ENCODE data around the gene POFUT2. TPM values are rescaled to one million over a fixed set of nuclear protein-coding genes. Genes with fewer than 3 reads are reported as not detected.

Gene POFUT2, protein sequence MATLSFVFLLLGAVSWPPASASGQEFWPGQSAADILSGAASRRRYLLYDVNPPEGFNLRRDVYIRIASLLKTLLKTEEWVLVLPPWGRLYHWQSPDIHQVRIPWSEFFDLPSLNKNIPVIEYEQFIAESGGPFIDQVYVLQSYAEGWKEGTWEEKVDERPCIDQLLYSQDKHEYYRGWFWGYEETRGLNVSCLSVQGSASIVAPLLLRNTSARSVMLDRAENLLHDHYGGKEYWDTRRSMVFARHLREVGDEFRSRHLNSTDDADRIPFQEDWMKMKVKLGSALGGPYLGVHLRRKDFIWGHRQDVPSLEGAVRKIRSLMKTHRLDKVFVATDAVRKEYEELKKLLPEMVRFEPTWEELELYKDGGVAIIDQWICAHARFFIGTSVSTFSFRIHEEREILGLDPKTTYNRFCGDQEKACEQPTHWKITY
- 17.3 TPM for polyA plus RNA-seq (2013, experiment 1 of 2)
- 17.4 TPM for polyA plus RNA-seq (2013, experiment 2 of 2)

DNA sequence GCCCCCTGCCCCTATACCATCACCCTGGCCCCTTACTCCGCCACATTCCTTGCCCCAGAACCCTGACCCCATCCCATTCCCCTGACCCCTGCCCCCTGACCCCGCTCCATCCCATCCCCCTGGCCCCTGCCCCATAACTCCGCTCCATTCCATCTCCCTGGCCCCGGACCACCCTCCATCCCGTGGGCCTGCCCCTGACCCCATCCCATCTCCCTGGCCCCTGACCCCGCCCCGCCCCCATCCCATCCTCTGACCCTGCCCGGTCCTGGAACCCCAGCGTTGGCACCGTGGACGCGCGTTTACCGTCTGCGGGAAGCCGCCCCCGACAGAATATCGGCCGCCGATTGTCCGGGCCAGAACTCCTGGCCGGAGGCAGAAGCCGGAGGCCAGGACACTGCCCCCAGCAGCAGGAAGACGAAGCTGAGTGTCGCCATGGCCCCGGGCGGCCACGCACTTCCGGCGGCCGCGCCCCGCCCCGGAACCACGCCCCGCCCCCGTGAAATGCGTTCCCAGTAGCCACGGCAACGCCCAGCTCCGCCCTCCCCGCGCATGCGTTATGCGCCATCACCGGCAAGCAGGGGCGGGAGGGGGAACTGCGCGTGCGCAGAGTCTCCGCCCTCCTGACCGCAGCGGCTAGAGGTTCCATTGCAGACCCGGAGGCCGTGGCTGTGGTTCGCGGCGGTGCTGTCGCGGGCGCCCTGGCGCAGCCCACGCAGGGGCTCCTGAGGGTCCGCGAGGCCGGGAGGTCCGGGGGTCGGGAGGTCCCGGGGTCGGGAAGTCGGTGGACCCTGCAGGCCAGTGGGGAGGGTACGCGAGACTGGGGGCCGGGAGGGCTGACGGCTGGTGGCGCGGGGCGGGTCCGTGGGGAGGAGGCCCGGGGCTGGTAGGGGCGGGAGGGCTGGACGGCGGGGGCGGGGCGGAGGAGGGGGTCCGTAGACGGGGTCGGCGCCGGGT is at the start of gene POFUT2:
TSS of gene POFUT2 (minus strand) at position 458 of the 954 bp plus-strand sequence. CDS start at position 434, 24 bp downstream.
- Histone ChIP-seq H3K4ac (ENCODE audit: low read depth, low read length) (no peak within 1 kb of the TSS), H3K18ac (ENCODE audit: low read length) (peak within 1 kb of the TSS; percentile 93), H2BK120ac (ENCODE audit: low read depth, low read length) (peak within 1 kb of the TSS; percentile 5), H2BK5ac (ENCODE audit: low read length) (no peak within 1 kb of the TSS), H2BK15ac (replicated peaks; ENCODE audit: low read depth) (no peak within 1 kb of the TSS), H3K79me1 (ENCODE audit: low read length) (peaks cover 15% of the 10 kb centered on the region), H3K4me1 (ENCODE audit: control insufficient read depth, low read depth, low read length) (no peaks in the 10 kb centered on the region), H3K4me3 (ENCODE audit: low read length) (peak within 1 kb of the TSS; percentile 84), H4K5ac (ENCODE audit: low read length) (no peak within 1 kb of the TSS), H3K23ac (ENCODE audit: low read length) (peak within 1 kb of the TSS; percentile 45), H3K9ac (ENCODE audit: low read length) (peak within 1 kb of the TSS; percentile 89), H4K8ac (ENCODE audit: low read depth, low read length) (no peak within 1 kb of the TSS), H3K4me2 (ENCODE audit: low read length) (peak within 1 kb of the TSS; percentile 94), H2AK5ac (ENCODE audit: low read length) (no peak within 1 kb of the TSS), H3K27me3 (ENCODE audit: insufficient read depth, low read length, poor library complexity) (no peaks in the 10 kb centered on the region), H3K79me2 (ENCODE audit: control insufficient read depth, insufficient read depth, low read length) (peaks cover 4% of the 10 kb centered on the region), H3K56ac (ENCODE audit: low read length) (peak within 1 kb of the TSS; percentile 91), H3K27ac (ENCODE audit: low read depth, low read length) (peak within 1 kb of the TSS; percentile 81), H3K36me3 (ENCODE audit: control insufficient read depth, insufficient read depth, low read length) (peaks cover 10% of the 10 kb centered on the region)
- no CpG with 5 or more reads among the region's 90 CpGs for WGBS (ENCODE audit: extremely low coverage, insufficient coverage, low lambda C conversion rate)
- peak; percentile 96 for DNase-seq

DNA sequence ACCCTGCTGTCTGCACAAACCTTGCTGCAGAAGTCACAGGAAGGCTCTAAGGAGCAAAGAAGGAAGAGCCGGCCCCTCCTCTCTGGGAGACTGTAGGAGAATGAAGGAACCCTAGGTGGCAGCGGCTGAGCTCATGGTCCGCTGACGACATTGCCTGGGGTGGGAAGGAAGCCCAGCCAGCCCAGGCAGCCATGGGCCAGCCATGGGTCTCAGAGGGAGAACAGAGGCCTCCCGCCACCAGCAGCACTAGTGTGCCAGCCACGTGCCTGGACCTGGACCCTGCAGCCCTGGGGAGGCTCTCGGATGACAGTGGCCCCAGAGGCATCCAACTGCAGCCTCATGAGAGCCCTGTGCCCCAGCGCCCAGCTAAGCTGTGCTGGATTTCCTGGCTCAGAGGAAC is 49.2 kb upstream of the POFUT2 start:
- Histone ChIP-seq H3K4me1 (ENCODE audit: control insufficient read depth, low read depth, low read length) (no peaks in the 10 kb centered on the region), H3K79me1 (ENCODE audit: low read length) (no peaks in the 10 kb centered on the region), H3K23ac (ENCODE audit: low read length) (no peak overlapping the region), H3K4me2 (ENCODE audit: low read length) (no peak overlapping the region), H3K27me3 (ENCODE audit: insufficient read depth, low read length, poor library complexity) (no peaks in the 10 kb centered on the region), H2AK5ac (ENCODE audit: low read length) (no peak overlapping the region), H4K8ac (ENCODE audit: low read depth, low read length) (no peak overlapping the region), H3K79me2 (ENCODE audit: control insufficient read depth, insufficient read depth, low read length) (no peaks in the 10 kb centered on the region), H2BK5ac (ENCODE audit: low read length) (no peak overlapping the region), H2BK120ac (ENCODE audit: low read depth, low read length) (no peak overlapping the region), H3K4ac (ENCODE audit: low read depth, low read length) (no peak overlapping the region), H3K18ac (ENCODE audit: low read length) (no peak overlapping the region), H3K9ac (ENCODE audit: low read length) (no peak overlapping the region), H4K5ac (ENCODE audit: low read length) (no peak overlapping the region), H3K36me3 (ENCODE audit: control insufficient read depth, insufficient read depth, low read length) (no peaks in the 10 kb centered on the region), H2BK15ac (replicated peaks; ENCODE audit: low read depth) (no peak overlapping the region), H3K56ac (ENCODE audit: low read length) (peak overlapping the region; percentile 62), H3K4me3 (ENCODE audit: low read length) (no peak overlapping the region), H3K27ac (ENCODE audit: low read depth, low read length) (no peak overlapping the region)
- no CpG with 5 or more reads among the region's 8 CpGs for whole genome bisulfite sequencing (ENCODE audit: extremely low coverage, insufficient coverage, low lambda C conversion rate)
- DNase-seq: peak; percentile 81

DNA sequence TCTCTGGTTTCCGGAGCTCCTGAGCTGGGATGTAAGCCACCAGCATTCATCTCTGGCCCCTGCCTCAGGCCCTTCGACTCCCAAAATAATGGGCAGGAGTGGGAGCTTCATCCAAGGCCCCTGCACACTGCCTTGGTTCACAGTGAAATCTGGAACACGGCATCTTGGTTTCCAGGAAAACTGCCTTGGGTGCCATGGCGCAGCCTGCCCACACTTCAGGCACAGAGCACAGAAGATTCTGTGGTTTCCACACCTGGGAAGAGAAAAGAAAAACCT is 48.8 kb upstream of the POFUT2 start:
- no peak overlapping the region for H3K4ac ChIP-seq (ENCODE audit: low read depth, low read length)

DNA sequence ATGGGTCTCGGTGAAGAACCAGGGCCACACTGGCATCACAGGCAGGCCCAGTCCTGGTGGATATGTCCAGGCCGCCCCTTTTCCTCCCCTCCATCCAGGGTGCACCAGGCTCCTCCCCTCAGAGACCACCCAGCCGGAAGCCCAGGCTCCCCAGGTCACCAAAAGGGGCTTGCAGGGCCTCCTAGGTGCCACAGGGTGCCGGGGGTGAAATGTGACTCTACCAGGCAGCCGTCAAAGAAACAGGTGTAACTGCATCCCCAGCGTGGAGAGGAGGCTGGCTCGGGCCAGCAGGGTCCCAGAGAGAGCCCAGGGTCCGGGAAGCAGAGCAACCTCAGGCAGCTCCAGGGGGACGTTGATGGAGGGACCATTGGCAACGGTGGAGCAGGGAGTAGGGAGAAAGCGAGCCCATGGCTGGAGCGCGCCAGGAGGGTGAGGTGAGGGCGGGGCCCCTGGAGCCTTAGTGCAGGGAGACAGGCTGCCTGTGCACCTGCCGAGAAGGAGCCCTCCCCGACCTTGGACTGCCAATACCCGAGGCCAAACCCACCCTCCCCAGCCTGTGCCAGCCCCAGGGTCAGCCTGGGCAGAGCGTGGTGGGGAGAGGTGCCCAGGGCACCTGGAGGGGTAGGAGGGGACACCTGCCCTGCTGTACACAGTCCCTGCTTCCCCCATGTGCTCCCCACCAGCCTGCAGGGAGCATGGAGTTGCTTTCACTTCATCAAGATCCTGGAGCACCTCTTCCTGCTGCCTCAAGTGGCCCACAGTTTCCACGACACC is 48.3 kb upstream of the POFUT2 start:
- Histone ChIP-seq H3K4me1 (ENCODE audit: control insufficient read depth, low read depth, low read length) (peaks cover 4% of the 10 kb centered on the region), H2BK15ac (replicated peaks; ENCODE audit: low read depth) (no peak overlapping the region), H2BK5ac (ENCODE audit: low read length) (no peak overlapping the region), H3K4me2 (ENCODE audit: low read length) (no peak overlapping the region), H3K23ac (ENCODE audit: low read length) (no peak overlapping the region), H3K4ac (ENCODE audit: low read depth, low read length) (no peak overlapping the region), H2AK5ac (ENCODE audit: low read length) (no peak overlapping the region), H3K56ac (ENCODE audit: low read length) (no peak overlapping the region), H2BK120ac (ENCODE audit: low read depth, low read length) (no peak overlapping the region), H3K4me3 (ENCODE audit: low read length) (no peak overlapping the region), H4K8ac (ENCODE audit: low read depth, low read length) (no peak overlapping the region), H3K27ac (ENCODE audit: low read depth, low read length) (no peak overlapping the region), H3K9ac (ENCODE audit: low read length) (no peak overlapping the region), H3K27me3 (ENCODE audit: insufficient read depth, low read length, poor library complexity) (no peaks in the 10 kb centered on the region), H4K5ac (ENCODE audit: low read length) (no peak overlapping the region), H3K79me1 (ENCODE audit: low read length) (no peaks in the 10 kb centered on the region), H3K18ac (ENCODE audit: low read length) (no peak overlapping the region), H3K36me3 (ENCODE audit: control insufficient read depth, insufficient read depth, low read length) (no peaks in the 10 kb centered on the region), H3K79me2 (ENCODE audit: control insufficient read depth, insufficient read depth, low read length) (no peaks in the 10 kb centered on the region)
- no peak for DNase-seq
- WGBS (ENCODE audit: extremely low coverage, insufficient coverage, low lambda C conversion rate): no CpG with 5 or more reads among the region's 19 CpGs

More for the DNA sequence above, 48.8 kb upstream of the POFUT2 start:
- no peak overlapping the region for H3K18ac ChIP-seq (ENCODE audit: low read length)
- peaks cover 3% of the 10 kb centered on the region for H3K4me1 ChIP-seq (ENCODE audit: control insufficient read depth, low read depth, low read length)
- no peak for DNase-seq
- H2BK120ac ChIP-seq (ENCODE audit: low read depth, low read length): no peak overlapping the region
- H3K4me3 ChIP-seq (ENCODE audit: low read length): no peak overlapping the region
- no peaks in the 10 kb centered on the region for H3K36me3 ChIP-seq (ENCODE audit: control insufficient read depth, insufficient read depth, low read length)
- H3K79me2 ChIP-seq (ENCODE audit: control insufficient read depth, insufficient read depth, low read length): no peaks in the 10 kb centered on the region
- H2AK5ac ChIP-seq (ENCODE audit: low read length): no peak overlapping the region
- H3K27me3 ChIP-seq (ENCODE audit: insufficient read depth, low read length, poor library complexity): no peaks in the 10 kb centered on the region
- H3K9ac ChIP-seq (ENCODE audit: low read length): no peak overlapping the region
- H3K23ac ChIP-seq (ENCODE audit: low read length): no peak overlapping the region
- WGBS (ENCODE audit: extremely low coverage, insufficient coverage, low lambda C conversion rate): no CpG with 5 or more reads among the region's 4 CpGs
- peak overlapping the region; percentile 1 for H3K56ac ChIP-seq (ENCODE audit: low read length)
- no peak overlapping the region for H2BK5ac ChIP-seq (ENCODE audit: low read length)
- no peak overlapping the region for H2BK15ac ChIP-seq (replicated peaks; ENCODE audit: low read depth)
- no peak overlapping the region for H4K5ac ChIP-seq (ENCODE audit: low read length)
- H4K8ac ChIP-seq (ENCODE audit: low read depth, low read length): no peak overlapping the region
- H3K27ac ChIP-seq (ENCODE audit: low read depth, low read length): no peak overlapping the region
- H3K4me2 ChIP-seq (ENCODE audit: low read length): no peak overlapping the region
- no peaks in the 10 kb centered on the region for H3K79me1 ChIP-seq (ENCODE audit: low read length)

DNA sequence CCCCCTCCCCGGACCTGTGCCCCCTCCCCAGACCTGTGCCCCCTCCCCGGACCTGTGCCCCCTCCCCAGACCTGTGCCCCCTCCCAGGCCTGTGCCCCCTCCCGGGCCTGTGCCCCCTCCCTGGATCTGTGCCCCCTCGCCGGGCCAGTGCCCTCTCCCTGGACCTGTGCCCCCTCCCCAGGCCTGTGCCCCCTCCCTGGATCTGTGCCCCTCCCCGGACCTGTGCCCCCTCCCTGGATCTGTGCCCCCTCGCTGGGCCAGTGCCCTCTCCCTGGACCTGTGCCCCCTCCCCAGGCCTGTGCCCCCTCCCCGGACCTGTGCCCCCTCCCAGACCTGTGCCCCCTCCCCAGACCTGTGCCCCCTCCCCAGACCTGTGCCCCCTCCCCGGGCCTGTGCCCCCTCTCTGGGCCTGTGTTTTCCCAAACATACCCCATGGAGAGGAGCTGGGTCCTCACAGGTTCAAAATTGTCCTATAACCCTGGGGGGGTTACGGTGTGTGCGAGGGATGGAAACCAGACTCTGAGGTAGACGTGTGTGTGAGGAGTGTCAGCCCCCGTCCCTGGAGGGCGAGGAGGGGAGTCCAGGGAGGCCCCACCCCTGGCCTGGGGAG is 47.6 kb upstream of the POFUT2 start:
- Histone ChIP-seq H2AK5ac (ENCODE audit: low read length) (no peak overlapping the region), H3K9ac (ENCODE audit: low read length) (no peak overlapping the region), H3K4me1 (ENCODE audit: control insufficient read depth, low read depth, low read length) (peaks cover 9% of the 10 kb centered on the region), H4K5ac (ENCODE audit: low read length) (no peak overlapping the region), H3K79me2 (ENCODE audit: control insufficient read depth, insufficient read depth, low read length) (no peaks in the 10 kb centered on the region), H3K36me3 (ENCODE audit: control insufficient read depth, insufficient read depth, low read length) (no peaks in the 10 kb centered on the region), H2BK5ac (ENCODE audit: low read length) (no peak overlapping the region), H2BK120ac (ENCODE audit: low read depth, low read length) (no peak overlapping the region), H3K4me3 (ENCODE audit: low read length) (no peak overlapping the region), H3K18ac (ENCODE audit: low read length) (no peak overlapping the region), H3K4me2 (ENCODE audit: low read length) (no peak overlapping the region), H2BK15ac (replicated peaks; ENCODE audit: low read depth) (no peak overlapping the region), H4K8ac (ENCODE audit: low read depth, low read length) (no peak overlapping the region), H3K27ac (ENCODE audit: low read depth, low read length) (no peak overlapping the region), H3K23ac (ENCODE audit: low read length) (no peak overlapping the region), H3K4ac (ENCODE audit: low read depth, low read length) (no peak overlapping the region), H3K79me1 (ENCODE audit: low read length) (no peaks in the 10 kb centered on the region), H3K56ac (ENCODE audit: low read length) (no peak overlapping the region), H3K27me3 (ENCODE audit: insufficient read depth, low read length, poor library complexity) (no peaks in the 10 kb centered on the region)
- DNase-seq: no peak
- WGBS (ENCODE audit: extremely low coverage, insufficient coverage, low lambda C conversion rate): no CpG with 5 or more reads among the region's 14 CpGs

Data from mesendoderm (in vitro differentiated cells).